ENCODE measurements around the gene SHB. TPM values are rescaled to one million over a fixed set of nuclear protein-coding genes. Genes with fewer than 3 reads are reported as not detected.

Gene SHB
- total RNA-seq, 1 donor from 2014 or later = 1.1 TPM

DNA sequence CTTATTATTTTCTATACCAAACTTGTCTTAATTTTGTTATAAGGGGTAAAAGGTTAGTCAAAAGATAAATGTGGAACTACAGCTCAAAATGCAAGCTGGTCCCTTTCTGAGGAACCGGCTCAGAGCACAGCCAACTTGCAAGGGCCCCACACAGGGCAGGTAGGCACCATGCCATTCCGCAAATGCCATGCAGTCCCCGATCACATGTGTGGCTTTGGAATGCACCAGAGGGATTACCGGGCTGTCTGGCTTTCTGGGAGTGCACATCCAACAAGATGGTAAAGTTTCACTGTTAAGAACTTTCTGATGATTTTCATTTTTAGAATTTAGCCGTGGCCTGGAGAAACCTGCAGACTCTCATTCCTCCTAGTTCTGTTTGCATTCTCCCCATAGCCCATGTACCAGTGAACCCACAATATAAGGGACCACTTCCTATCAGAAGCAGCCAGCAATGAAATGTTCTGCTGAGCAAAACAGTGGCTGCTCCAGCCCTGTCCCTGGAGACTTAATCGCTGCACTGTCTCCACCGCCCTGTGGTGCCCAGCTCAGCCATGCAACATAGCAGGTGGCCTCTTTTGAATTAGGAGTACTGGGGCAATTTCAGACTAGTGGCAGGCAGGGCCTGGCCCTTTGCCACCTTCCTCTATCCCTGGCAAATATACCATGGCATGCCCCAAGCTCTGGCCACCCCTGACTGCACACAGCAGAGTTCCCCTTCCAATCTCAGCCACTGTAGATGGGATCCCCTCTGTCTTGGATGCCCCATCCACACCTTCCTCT is 11.4 kb downstream of the SHB start:
- Histone ChIP-seq H3K4me3 (no peak overlapping the region), H4K20me1 (ENCODE audit: low read depth) (no peaks in the 10 kb centered on the region), H3K27ac (no peak overlapping the region), H3F3A (ENCODE audit: low read depth) (no peaks in the 10 kb centered on the region), H3K36me3 (no peaks in the 10 kb centered on the region), H3K4me1 (peaks cover 17% of the 10 kb centered on the region), H3K4me2 (no peak overlapping the region), H3K79me2 (ENCODE audit: low read depth) (no peaks in the 10 kb centered on the region), H2AFZ (replicated peaks) (no peak overlapping the region), H3K9me3 (ENCODE audit: low read depth) (no peaks in the 10 kb centered on the region), H3K27me3 (no peaks in the 10 kb centered on the region), H3K9ac (no peak overlapping the region)
- peak; percentile 44 for DNase-seq (ENCODE audit: low spot score)
- Mint-ChIP-seq H3K27me3 (ENCODE audit: insufficient read depth, low read depth) (peaks cover 8% of the 10 kb centered on the region), H3K36me3 (no peaks in the 10 kb centered on the region), H3K4me3 (no peak overlapping the region), H3K9me3 (no peaks in the 10 kb centered on the region), H3K27ac (no peak overlapping the region), H3K4me1 (peaks cover 34% of the 10 kb centered on the region)
- TF ChIP-seq EZH2phosphoT487 (IDR thresholded peaks at IDR 0.05) (no peak), EZH2 (IDR thresholded peaks at IDR 0.05) (no peak)
- TF ChIP-seq, protein P1, sequence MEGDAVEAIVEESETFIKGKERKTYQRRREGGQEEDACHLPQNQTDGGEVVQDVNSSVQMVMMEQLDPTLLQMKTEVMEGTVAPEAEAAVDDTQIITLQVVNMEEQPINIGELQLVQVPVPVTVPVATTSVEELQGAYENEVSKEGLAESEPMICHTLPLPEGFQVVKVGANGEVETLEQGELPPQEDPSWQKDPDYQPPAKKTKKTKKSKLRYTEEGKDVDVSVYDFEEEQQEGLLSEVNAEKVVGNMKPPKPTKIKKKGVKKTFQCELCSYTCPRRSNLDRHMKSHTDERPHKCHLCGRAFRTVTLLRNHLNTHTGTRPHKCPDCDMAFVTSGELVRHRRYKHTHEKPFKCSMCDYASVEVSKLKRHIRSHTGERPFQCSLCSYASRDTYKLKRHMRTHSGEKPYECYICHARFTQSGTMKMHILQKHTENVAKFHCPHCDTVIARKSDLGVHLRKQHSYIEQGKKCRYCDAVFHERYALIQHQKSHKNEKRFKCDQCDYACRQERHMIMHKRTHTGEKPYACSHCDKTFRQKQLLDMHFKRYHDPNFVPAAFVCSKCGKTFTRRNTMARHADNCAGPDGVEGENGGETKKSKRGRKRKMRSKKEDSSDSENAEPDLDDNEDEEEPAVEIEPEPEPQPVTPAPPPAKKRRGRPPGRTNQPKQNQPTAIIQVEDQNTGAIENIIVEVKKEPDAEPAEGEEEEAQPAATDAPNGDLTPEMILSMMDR (IDR thresholded peaks at IDR 0.05) = no peak

GRCh38 chr9:38054653-38055052 is 14.4 kb downstream of the SHB start:
- H3K27ac ChIP-seq = no peak overlapping the region
- Mint-ChIP-seq H3K4me1 (peaks cover 22% of the 10 kb centered on the region), H3K36me3 (peaks cover 1% of the 10 kb centered on the region), H3K27ac (no peak overlapping the region), H3K4me3 (no peak overlapping the region), H3K9me3 (no peaks in the 10 kb centered on the region), H3K27me3 (ENCODE audit: insufficient read depth, low read depth) (peaks cover 6% of the 10 kb centered on the region)
- no peaks in the 10 kb centered on the region for H3K79me2 ChIP-seq (ENCODE audit: low read depth)
- H3K27me3 ChIP-seq = no peaks in the 10 kb centered on the region
- H3K4me1 ChIP-seq = peaks cover 14% of the 10 kb centered on the region
- no peak overlapping the region for H3K4me3 ChIP-seq
- H4K20me1 ChIP-seq (ENCODE audit: low read depth) = no peaks in the 10 kb centered on the region
- TF ChIP-seq, protein P1 (IDR thresholded peaks at IDR 0.05) = no peak
- DNase-seq (ENCODE audit: low spot score) = no peak
- H3K9me3 ChIP-seq (ENCODE audit: low read depth) = no peaks in the 10 kb centered on the region
- H3F3A ChIP-seq (ENCODE audit: low read depth) = no peaks in the 10 kb centered on the region
- H3K9ac ChIP-seq = no peak overlapping the region
- H3K36me3 ChIP-seq = no peaks in the 10 kb centered on the region
- no peak overlapping the region for H2AFZ ChIP-seq (replicated peaks)
- no peak overlapping the region for H3K4me2 ChIP-seq

GRCh38 chr9:38053697-38054461 is 15.1 kb downstream of the SHB start:
- Histone ChIP-seq H3K36me3 (no peaks in the 10 kb centered on the region), H3K27me3 (no peaks in the 10 kb centered on the region), H3K79me2 (ENCODE audit: low read depth) (no peaks in the 10 kb centered on the region), H3K9me3 (ENCODE audit: low read depth) (no peaks in the 10 kb centered on the region), H4K20me1 (ENCODE audit: low read depth) (no peaks in the 10 kb centered on the region), H3K4me1 (peaks cover 14% of the 10 kb centered on the region), H3K4me2 (no peak overlapping the region), H3K27ac (no peak overlapping the region), H3K9ac (no peak overlapping the region), H3K4me3 (no peak overlapping the region), H2AFZ (replicated peaks) (no peak overlapping the region), H3F3A (ENCODE audit: low read depth) (peaks cover under 1% of the 10 kb centered on the region)
- Mint-ChIP-seq H3K27me3 (ENCODE audit: insufficient read depth, low read depth) (peaks cover 6% of the 10 kb centered on the region), H3K36me3 (peaks cover 1% of the 10 kb centered on the region), H3K4me3 (no peak overlapping the region), H3K4me1 (peaks cover 18% of the 10 kb centered on the region), H3K9me3 (no peaks in the 10 kb centered on the region), H3K27ac (peak overlapping the region; percentile 67)
- TF ChIP-seq EZH2 (IDR thresholded peaks at IDR 0.05) (no peak), EZH2phosphoT487 (IDR thresholded peaks at IDR 0.05) (no peak)
- TF ChIP-seq, protein P1 (IDR thresholded peaks at IDR 0.05) = no peak
- no peak for DNase-seq (ENCODE audit: low spot score)
